ENCODE measurements around the gene ASPDH.
A peak's percentile ranks its signal among the peaks of the same experiment; 100 is the strongest.
"Not testable (repeated sequence)": the region's sequence is repeated elsewhere in the genome, so short reads cannot be mapped to it uniquely, and the experiment has no call there.

The ASPDH gene

DNA sequence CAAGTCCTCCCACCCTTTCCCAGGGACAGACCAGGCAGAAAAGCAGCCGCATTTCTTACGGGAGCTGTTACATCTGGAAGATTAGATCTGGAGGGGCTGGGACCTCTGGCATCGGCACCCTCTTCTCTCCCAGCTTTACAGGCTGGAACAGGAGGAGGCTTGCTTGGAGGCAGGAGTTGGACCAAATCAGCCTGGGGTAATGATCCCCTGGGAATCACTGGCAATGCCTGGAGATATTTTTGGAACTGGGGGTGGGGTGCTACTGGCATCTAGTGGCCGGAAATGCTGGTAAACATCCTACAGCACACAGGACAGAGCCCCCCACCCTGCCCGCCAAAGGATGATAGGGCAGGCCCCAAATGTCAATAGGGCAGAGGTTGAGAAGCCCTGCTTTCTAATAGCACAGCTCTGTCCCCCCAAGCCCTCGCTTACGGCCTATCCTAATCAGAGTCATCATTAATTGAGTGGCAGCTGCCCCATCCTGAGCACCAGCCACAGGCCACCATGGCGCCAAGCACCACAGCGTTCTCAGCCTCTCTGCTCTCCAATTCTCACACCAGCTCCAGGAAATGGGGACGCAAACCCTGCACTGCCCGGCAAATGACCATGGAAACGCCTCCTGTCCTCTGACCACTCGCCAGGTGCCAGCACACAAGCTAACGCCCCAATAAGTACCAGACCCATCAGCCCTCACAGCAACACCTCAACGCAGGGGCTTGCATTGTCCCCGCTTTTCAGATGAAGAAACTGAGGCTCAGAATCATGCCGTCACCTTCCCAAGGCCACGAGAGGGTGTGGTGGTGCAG is 33.9 kb upstream of the ASPDH start:
- no peak for DNase-seq

DNA sequence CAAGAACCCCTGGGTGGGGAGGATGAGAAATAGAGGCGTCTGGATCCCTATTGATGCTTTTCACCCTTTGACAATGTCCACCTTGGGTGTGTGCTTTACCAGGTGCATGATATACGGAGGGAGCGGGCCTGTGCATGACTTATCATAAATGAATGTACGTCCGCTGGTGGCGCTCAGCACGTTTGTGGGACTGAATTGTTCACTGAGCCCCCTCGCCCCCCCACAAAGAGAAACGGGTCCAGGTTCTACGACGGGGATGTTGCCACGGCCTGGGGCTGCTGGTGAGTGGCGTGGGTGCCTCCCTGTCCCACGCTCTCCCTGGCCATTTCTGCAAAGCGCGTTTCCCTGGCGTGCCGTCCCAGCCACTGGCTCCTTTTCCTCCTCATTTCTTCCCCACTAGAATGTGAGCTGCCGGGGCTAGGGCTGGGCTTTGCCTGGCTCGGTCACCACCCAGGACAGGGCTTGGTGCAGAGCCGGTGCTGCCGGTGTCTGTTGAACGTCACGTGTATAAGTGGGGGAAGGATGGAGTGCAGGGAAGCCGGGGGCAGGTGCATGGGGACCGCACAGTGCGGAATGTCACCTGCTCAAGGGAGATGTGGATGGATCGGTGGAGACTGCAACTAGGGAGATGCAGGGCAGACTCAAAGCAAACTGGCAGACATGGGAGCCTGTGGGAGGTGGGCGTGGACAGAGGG is 33.0 kb upstream of the ASPDH start:
- no peak for DNase-seq

DNA sequence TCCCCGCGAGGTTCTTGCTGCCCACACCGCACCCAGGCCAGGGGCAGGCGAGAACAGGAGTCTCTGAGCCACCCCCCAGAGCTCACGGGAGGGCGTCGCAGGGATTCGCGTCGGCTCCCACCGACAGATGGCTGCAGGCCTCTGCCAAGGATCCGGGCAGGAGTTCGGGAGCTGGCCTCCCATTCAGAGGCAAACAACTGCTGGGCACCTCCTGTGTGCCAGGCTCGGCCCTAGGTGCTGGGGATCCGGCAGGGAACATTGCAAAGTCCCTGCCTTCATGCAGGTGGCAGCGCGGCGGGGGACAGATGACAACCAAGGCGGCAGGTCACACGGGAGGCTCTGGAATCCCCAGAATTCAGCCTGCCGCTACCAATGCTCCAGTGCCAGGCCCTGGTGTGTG is 29.2 kb upstream of the ASPDH start:
- DNase-seq: no peak

DNA sequence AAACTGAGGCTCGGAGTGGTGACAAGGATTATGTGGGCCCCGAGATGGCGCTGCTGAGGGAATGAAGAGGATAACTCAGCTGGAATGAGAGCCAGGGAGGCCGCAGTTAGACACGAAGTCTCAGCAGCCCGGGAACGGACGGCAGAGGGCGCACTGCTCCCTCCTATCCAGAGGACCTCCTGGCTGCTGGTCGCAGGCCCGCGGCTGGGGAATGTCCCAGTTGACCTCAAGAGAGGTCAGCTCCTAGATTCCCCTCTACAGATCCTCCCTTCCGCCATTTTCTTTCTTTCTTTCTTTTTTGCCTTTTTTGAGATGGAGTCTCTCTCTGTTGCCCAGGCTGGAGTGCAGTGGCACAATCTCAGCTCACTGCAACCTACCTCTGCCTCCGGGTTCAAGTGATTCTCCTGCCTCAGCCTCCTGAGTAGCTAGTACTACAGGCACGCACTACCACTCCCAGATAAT is 24.1 kb upstream of the ASPDH start:
- DNase-seq: no peak

DNA sequence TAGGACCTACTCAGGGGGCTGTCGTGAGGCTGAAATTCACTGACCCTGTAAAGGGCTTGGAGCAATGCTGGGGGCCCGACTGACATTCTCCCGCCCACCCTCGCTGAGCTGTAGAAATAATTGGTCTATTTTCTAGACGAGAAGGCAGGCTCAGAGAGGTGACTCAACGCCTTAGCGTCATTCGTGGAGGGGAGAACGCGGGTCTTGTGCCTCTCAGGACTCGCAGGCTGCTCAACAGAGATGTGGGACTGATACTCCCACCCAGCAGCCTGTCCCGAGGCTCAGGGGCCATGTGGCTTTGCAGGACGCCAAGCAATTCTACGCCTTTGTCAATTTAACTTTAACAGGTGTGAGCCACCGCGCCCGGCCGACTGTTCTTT is 23.6 kb upstream of the ASPDH start:
- DNase-seq: no peak

DNA sequence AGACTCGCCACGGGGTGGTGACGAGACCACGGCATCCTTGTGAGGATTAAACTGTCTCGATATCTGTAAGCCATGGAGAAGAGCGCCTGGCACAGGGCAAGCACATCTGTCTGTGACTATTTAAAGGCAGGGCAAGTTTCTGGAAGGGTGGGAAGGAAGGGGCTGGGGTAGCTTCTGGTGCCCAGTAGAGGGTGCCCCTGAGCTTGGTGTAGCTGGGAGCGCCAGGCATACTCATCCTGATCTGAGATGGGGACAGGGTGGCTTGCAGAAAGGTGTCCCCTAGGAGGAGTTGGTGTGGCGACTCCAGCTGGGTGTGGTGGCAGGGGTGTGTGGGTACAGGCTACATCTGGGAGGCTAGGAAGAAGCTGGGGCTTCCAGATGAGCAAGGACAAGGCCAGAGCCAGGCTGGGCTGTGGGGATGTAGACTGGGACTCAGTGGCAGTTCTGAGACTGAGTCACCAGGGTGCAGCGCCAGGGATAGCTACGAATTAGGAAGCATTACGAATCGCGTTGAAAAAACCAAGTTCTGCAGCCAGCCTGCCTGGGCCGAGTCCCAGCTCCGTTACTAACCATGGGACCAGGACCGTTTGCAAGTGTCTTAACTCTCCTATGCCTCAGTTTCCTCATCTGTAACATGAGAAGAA is 23.1 kb upstream of the ASPDH start:
- DNase-seq: no peak

DNA sequence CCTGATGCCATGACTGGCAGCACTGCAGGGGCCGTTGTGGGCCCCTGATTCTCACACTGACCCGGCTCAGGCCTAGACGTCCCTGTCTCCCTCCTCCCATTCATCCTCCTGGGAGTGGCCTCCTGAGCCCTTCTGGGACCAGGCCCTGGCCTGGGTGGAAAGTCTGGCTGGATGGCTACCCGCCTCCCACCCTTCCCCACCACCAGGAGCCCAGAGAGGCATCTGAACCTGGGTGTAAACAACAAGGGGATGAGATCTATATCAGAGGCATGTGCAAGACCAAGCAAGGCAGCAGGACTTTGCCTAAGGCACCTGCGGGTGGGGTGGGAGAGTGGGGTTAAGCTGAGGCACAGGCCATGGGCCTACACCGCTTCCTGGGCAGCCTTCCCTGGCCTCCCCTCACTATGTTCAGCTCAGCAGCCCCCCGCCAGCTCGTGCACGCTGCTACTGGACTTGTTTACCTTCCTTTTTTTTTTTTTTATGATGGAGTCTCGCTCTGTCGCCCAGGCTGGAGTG is 22.0 kb upstream of the ASPDH start:
- DNase-seq: no peak

DNA sequence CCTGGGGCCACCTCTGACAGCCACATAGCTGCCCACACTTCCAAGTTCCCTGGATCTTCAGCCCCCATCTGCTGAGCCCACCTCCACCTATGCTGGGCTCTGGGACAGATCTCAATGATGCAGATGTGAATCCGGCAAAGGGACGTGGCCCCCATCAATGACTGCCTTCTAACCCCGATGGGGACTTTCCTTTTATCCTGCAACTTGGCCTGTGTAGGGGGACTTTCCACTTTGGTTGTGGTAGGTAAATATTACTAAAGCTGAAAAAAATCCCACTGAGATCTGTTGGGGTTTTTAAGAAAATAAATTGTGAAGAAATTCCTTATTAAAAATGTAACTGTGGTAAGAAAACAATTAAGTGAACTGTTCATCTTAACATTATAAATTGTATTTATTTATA is 20.8 kb upstream of the ASPDH start:
- no peak for DNase-seq

DNA sequence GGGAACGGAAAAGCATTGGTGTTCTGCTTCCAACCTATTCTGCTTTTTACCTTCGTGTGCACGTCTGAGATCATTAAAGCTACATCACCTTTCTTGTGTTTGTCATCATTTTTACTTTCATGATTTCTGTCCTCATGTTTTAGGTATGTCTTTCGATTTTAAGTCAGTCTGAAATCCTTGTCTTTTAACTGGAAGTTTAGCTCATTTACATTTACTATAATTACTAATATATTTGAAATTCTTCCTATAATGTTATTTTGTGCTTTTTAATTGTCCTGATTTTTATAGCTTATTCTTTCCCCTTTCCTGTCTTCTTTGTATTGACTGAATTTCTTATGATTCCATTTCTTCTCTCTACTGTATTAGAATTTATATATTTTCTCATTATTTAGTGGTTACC is 19.2 kb upstream of the ASPDH start:
- no peak for DNase-seq

DNA sequence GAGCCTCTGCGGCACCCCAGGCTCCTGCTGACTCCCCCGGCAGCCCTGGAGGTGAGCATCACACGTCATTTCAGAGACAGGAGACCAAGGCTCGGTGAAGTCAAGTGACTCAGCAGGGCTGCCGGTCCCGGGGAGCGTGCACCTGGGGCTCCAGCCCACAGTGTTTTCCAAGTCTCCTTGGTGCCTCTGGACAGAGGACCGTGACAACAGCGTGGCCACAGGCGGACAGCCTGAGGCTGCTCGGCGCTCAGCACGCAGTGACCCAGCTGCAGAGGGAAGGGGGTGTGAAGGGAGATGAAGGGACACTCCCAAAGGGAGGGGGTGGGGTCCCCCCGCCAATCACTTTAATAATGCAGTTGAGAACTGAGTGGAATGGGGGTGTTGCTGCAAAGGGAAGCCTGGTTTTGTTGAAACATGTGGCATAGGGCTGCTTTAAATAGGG is 17.5 kb upstream of the ASPDH start:
- no peak for DNase-seq

DNA sequence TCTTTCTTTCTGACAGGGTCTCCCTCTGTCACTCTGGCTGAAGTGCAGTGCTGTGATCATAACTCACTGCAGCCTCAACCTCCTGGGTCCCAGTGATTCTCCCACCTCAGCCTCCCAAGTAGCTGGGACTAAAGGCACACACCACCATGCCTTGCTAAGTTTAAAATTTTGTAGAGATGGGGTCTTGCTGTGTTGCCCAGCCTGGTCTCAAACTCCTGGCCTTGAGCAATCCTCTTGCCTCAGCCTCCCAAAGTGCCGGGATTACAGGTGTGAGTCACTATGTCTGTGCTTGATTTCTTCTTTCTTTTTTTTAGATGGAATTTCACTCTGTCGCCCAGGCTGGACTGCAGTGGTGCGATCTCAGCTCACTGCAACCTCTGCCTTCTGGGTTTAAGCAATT is 14.3 kb upstream of the ASPDH start:
- DNase-seq: not testable (repeated sequence)

DNA sequence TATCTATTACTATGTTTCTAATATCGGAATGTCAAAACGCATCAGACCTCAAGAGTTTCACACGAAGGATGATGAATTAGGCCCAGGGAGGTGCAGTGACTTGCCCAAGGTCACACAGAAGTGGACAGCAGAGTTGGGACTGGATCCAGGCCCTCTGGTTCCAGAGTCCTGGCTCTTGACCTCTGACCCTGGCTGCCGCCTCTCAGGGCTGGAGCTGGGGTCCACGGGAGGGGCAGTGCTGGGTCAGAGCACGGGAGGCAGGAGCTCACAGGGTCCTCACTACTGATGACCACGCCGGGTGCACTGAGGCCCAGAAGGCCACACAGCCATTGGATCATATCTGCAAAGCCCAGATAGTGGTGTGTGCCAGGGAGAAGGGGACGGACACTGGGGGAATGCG is 9.2 kb upstream of the ASPDH start:
- DNase-seq: no peak

DNA sequence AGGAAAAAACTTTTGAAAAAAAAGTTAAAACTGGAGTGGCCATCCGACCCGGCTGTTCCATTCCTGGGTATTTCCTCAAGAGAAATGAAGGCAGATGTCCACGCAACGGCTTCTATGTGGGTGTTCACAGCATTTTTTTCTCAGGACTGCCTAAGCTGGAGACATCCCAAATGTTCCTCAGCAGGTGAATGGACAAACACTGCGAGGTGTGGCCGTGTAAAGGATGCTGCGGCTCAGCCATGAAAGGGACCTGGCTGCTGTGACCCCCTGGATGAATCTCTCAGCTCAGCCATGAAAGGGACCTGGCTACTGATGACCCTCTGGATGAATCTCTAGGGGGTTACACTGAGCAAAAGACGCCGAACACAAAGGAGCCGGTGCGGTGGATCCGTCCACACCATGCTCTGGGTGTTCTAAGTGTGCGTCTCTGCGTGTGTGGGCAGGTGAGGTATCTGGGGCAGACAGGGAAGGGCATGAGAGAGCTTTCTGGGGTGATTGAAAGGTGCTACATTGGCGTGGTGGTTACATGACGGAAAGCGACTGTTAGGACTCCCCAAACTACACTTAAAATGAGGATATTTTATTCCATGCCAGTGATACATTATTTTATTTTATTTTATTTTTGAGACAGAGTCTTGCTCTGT is 7.2 kb upstream of the ASPDH start:
- DNase-seq: no peak

DNA sequence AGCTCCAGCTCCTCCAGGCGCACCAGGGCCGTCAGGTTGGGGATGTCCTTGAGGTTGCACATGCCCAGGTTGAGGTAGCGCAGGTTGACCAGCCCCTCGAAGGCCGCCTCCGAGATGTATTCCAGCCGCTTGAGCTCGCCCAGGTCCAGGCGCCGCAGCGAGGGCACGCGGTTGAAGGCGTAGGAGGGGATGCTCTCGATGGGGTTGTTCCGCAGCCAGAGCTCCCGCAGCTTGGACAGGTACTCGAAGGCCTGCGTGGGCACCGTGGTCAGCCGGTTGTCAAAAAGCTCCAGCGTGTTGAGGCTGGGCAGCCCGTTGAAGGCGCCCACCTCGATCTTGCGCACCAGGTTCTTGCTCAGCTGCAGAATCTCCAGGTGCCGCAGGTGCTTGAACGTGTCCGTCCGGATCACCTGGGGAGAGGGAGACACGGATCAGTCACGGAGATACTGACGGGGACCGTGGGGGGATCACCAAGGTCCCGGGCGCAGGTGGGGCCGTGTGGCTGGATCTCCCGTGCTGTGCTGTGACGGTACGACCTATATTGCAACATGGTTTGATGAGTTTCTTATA is 5.4 kb upstream of the ASPDH start:
- no peak for DNase-seq

DNA sequence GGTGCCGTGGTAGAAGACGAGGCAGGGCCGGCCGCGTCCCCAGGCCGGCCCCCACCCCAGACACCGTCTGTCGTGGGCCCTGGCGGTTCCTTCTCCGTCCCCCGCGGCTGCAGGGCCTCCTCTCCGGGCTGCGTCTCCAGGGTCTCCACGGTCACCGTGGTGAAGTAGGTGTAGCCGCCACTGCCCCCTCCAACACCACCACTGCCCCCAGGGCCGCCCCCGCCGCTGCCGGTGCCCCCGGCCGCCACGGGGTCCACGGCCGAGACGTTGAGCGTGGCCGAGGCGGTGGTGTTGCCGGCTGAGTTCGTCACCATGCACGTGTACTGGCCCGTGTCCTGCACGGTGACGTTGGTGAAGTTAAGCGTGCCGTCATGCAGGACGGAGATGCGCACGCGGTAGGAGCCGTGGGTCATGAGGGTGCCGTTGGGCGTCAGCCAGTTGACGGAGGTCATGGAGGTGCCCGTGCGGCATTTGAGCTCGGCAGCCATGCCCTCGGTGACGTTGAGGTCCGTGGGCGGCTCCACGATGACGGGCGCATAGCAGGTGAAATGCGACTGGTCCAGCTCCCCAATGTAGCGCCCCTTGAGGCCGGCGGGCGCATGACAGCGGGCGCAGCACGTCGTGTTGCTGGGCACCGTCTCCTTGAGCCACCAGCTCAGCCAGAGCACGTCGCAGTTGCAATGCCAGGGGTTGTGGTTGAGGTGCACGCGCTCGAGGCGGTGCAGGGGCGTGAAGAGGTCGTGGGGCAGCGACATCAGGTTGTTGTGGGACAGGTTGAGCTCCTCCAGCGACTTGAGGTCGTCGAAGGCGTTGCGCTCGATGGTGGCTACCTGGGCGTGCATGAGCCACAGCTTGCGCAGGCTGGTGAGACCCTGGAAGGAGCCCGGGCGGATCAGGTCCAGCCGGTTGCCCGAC is 4.6 kb upstream of the ASPDH start:
- DNase-seq: no peak

DNA sequence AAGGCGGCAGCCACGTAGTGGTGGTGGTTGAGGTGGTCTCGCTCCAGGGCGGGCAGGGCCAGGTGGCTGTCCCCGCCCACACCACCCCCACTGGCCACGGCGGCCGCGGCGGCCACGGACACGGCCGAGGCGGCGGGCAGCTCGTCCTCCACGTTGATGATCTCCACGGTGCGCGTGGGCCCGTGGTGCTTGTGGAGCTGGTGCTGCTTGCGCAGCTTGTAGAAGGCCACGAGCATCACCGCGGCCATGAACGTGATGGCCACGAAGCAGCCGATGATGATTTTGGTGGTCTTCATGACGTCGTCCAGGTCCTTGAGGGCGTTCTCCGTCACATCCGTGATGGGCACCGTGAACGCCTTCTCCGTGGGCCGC is 4.0 kb upstream of the ASPDH start:
- no peak for DNase-seq

DNA sequence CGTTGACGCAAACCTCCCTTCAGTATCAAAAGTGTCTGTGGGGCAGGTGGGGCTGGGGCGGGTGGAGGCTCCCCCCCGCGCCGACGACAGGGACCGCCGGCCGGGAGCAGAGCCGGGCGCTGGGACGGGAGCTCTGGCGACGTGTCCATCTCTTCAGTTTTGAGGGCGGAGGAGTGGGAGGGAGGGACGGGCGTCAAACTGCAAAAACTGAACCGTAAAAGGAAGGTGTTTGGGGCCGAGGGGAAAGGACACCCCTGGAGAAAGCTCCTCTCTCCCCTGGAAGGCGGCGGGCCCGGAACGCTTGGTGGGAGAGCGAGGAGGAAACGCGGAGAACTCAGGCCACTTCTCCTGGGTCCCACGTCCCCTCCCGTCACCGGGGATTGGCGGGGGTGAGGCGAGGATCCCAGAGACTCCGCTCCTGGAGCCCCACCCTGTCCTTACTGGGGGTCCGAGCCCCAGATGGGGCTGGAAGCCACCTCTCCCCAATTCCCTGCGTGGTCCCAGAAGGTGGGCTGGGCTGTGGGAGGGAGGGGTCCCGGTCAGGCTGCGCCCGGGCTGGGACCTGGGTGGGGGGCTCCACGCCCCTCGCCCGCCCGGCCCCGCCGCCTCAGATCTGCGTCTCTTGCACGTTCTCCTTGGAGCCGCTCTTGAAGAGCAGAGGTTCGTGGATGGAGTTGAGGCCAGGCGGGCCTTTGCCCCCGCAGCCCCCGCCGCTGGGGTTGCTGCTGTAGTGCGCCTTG is 3.4 kb upstream of the ASPDH start:
- DNase-seq: no peak

DNA sequence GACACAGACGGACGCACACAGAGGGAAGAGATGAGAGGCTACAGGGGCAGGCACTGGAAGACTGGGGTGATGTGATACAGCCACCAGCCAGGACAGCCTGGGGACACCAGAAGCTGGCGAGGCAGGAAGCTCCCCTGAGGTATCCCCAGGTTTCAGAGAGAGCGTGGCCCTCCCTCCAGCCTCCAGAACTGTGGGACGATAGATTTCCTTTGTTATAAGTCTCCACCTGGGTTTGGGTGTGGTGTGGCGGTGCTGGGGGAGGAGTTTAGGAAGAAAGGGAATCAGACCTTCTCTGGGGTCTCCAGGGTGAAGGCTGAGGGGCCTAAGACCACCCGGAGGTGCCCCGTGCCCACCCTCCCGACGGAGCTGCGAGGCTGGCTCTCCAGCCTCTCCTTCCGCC is 2.7 kb upstream of the ASPDH start:
- no peak for DNase-seq

DNA sequence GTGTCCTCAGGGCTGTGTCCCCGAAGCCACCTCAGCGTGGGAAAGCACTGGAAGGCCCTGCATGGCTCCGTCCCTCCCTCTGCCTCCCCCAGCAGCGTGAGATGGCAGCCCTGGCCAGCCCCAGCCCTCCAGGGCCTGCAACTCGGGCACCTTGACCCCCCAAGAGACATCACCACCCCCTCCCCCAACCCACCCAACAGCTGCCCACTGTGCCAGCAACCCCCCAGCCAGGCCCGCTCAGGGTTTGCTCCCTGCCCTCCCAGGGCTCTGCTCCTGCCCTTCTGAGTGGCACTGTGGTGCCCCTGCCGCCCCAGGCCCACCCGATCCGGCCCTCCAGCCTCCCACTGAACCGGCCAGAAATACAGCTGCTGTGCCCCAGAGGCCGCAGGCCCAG is 1.5 kb upstream of the ASPDH start:
- no peak for DNase-seq

DNA sequence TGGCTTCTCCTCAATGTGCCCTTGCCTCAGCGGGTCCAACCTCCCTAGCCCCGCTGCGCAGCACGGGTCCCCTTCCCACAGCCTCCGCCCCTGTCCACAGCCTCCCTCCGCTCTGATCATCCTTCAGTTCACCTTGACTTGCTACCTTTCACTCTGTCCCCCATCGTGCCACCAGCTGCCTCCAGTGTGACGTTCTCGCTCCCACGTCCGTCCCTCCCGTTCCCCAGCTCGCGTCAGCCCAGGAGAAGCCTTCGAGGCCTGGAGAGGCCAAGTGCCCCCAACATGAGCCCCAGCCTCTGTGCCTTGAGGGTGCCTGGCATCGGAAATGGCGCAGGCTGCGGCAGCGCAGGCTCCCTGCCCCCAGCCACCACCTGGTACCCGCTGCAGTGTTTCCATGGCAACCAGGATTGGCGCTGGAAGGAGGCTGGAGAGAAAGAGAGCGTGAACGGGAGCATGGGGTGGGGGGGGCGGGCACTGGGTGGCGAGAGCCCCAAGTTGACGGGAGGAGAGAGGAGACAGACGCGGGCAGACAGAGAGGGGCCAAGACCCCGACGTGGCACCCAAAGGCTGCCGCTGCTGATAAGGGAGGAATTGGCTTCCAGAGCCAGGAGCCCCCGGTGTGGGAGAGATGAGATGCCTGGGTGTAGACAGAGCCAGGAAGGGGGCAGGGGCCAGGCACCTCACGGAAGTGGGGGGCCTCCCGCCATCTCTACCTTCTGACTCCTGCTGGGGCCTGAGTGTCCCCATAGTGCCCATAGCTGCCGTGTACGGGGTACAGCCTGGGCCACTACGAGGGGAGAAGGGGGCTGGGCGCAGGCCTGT is 844 bp upstream of the ASPDH start:
- peak; percentile 7 for DNase-seq

Measured in NCI-H446 treated with DMSO at 0.1 percent for 48 hours (cell line).